Keratinocyte (primary cell): ENCODE measurements around the gene TBC1D10B. TPM values are rescaled to one million over a fixed set of nuclear protein-coding genes. Genes with fewer than 3 reads are reported as not detected.
A peak's percentile ranks its signal among the peaks of the same experiment; 100 is the strongest.

Experiments used
- DNase-seq: peaks from one replicate; pipeline ENCODE4 v3.0.0-alpha.2; 2011; ENCODE audit warnings: low read depth, missing footprints, low spot score
- FAIRE-seq: peaks from 2 replicates; lab custom pipeline; 2011; peaks lifted over from hg19 to GRCh38; lab: Jason Lieb, UNC
- H2AFZ ChIP-seq: 2 replicates; pipeline ENCODE4 v1.6.0; 2012; ENCODE audit warnings: low read length, control low read depth, inconsistent platforms; ENCODE audit not compliant: control insufficient read depth
- H3K27ac ChIP-seq: 2 replicates; pipeline ENCODE4 v1.5.1; 2011; ENCODE audit warnings: low read length; ENCODE audit not compliant: control insufficient read depth, insufficient read depth
- H3K27me3 ChIP-seq: 3 replicates; pipeline ENCODE4 v1.6.0; 2011; ENCODE audit warnings: low read length; ENCODE audit not compliant: control insufficient read depth, insufficient read depth; ENCODE audit errors: extremely low read depth
- H3K36me3 ChIP-seq, 2 experiments: 2 replicates in 1 of 2; 3 replicates in 1 of 2; pipeline ENCODE4 v1.5.1; 2011; ENCODE audit warnings: low read length in 2 of 2, mild to moderate bottlenecking in 1 of 2; ENCODE audit not compliant: control insufficient read depth in 2 of 2, insufficient read depth in 2 of 2; ENCODE audit errors: extremely low read depth in 1 of 2
- H3K4me1 ChIP-seq: 3 replicates; pipeline ENCODE4 v1.5.1; 2011; ENCODE audit warnings: low read length; ENCODE audit not compliant: control insufficient read depth, insufficient read depth; ENCODE audit errors: extremely low read depth
- H3K4me2 ChIP-seq: 3 replicates; pipeline ENCODE4 v1.6.0; 2011; ENCODE audit warnings: low read depth, low read length; ENCODE audit not compliant: control insufficient read depth, insufficient read depth; ENCODE audit errors: extremely low read depth
- H3K4me3 ChIP-seq, 3 experiments: fragments of 200-600 bp in 1 of 3; sonication (generic) in 1 of 3; 2 replicates in 2 of 3; 3 replicates in 1 of 3; pipeline ENCODE4 v1.5.1; 2011 to 2016; ENCODE audit warnings: low read length in 3 of 3, mild to moderate bottlenecking in 3 of 3, control low read depth in 2 of 3, inconsistent platforms in 1 of 3, low read depth in 1 of 3, mixed read lengths in 1 of 3, mixed run types in 1 of 3, moderate library complexity in 1 of 3; ENCODE audit not compliant: control insufficient read depth in 2 of 3, insufficient read depth in 2 of 3; ENCODE audit errors: extremely low read depth in 1 of 3
- H3K79me2 ChIP-seq: 2 replicates; pipeline ENCODE4 v1.6.0; 2012; ENCODE audit warnings: low read length; ENCODE audit not compliant: control insufficient read depth, insufficient read depth
- H3K9ac ChIP-seq: 3 replicates; pipeline ENCODE4 v1.6.0; 2011; ENCODE audit warnings: low read length; ENCODE audit not compliant: control insufficient read depth, insufficient read depth; ENCODE audit errors: extremely low read depth
- H3K9me1 ChIP-seq: 3 replicates; pipeline ENCODE4 v1.6.0; 2011; ENCODE audit warnings: low read length; ENCODE audit not compliant: control insufficient read depth, insufficient read depth; ENCODE audit errors: extremely low read depth
- H3K9me3 ChIP-seq: 2 replicates; pipeline ENCODE4 v1.5.1; 2012; ENCODE audit warnings: low read depth, low read length; ENCODE audit not compliant: control insufficient read depth
- H4K20me1 ChIP-seq: 3 replicates; pipeline ENCODE4 v1.6.0; 2011; ENCODE audit warnings: low read length; ENCODE audit not compliant: control insufficient read depth, insufficient read depth; ENCODE audit errors: extremely low read depth
- CTCF ChIP-seq, 3 experiments: IDR thresholded peaks in 1 of 3; conservative IDR thresholded peaks in 1 of 3; optimal IDR thresholded peaks in 1 of 3; 2 replicates in 2 of 3; 3 replicates in 1 of 3; pipeline versions ENCODE3 to v1.5.1; 2011; ENCODE audit warnings: low read length in 3 of 3, mild to moderate bottlenecking in 3 of 3, moderate library complexity in 2 of 3, control low read depth in 1 of 3, inconsistent platforms in 1 of 3; ENCODE audit not compliant: insufficient read depth in 2 of 3; ENCODE audit errors: extremely low read depth in 1 of 3
- EZH2 ChIP-seq: IDR thresholded peaks from one replicate; pipeline ENCODE4 v1.6.1; 2012; ENCODE audit warnings: inconsistent platforms, mild to moderate bottlenecking, low read length, moderate library complexity
- dilution Hi-C: fragments of 300-500 bp; cut with MboI; formaldehyde crosslinking; loops from one replicate; pipeline ENCODE4 v1.7.0; 2020; ENCODE audit warnings: low sequenced_read_pairs; ENCODE audit not compliant: extremely low pct_ligation_motif_present
- polyA plus RNA-seq, 5 experiments: library from polyadenylated mRNA; depleted of rRNA in 3 of 5; stranded (reverse) in 3 of 5; stranded (forward) in 1 of 5; unstranded in 1 of 5; fragments of >200 nt; gene quantifications; 1 replicate in 1 of 5; 2 replicates in 3 of 5; 3 replicates in 1 of 5; pipeline versions ENCODE4 v1.2.1 to v1.2.3, GENCODE V29; 2011 to 2012; ENCODE audit warnings: missing spikeins in 2 of 5, low read depth in 1 of 5, low replicate concordance in 1 of 5

Gene TBC1D10B
- polyA plus RNA-seq, 1 donor (not counting 4 experiments of a cell fraction or from before 2014, with no cell fraction given) = 8.6 TPM

GRCh38 chr16:30355954-30356308 lies 14.4 kb downstream of the TBC1D10B start:
- H3K4me1 ChIP-seq = peaks cover 16% of the 10 kb centered on the region
- dilution Hi-C loops = no loop called here
- peak overlapping the region; percentile 95 to 100 (median 99) for H3K4me3 ChIP-seq
- DNase-seq (no peak), FAIRE-seq (no peak)
- peaks cover 35 to 41% of the 10 kb centered on the region in 2 experiments for H3K36me3 ChIP-seq
- peak overlapping the region; percentile 96 for H3K27ac ChIP-seq
- no peaks in the 10 kb centered on the region for H3K9me3 ChIP-seq
- no peak overlapping the region for H2AFZ ChIP-seq
- H4K20me1 ChIP-seq = no peaks in the 10 kb centered on the region
- peak overlapping the region; percentile 95 for H3K9ac ChIP-seq
- H3K9me1 ChIP-seq = no peaks in the 10 kb centered on the region
- no peaks in the 10 kb centered on the region for H3K27me3 ChIP-seq
- H3K79me2 ChIP-seq = peaks cover 41% of the 10 kb centered on the region
- H3K4me2 ChIP-seq = peak overlapping the region; percentile 93
- TF ChIP-seq CTCF (optimal IDR thresholded peaks at IDR 0.05 in 1 of 3, IDR thresholded peaks at IDR 0.05 in 1 of 3, conservative IDR thresholded peaks at IDR 0.05 in 1 of 3; ENCODE audit: extremely low read depth in 1 of 3, insufficient read depth in 2 of 3, low read length in 3 of 3) = no peak
- TF ChIP-seq EZH2 = no peak

- peak; percentile 95 for FAIRE-seq
- H2AFZ ChIP-seq = peak within 1 kb of the TSS; percentile 93
- peak within 1 kb of the TSS; percentile 95 for H3K9ac ChIP-seq
- peaks cover 39 to 45% of the 10 kb centered on the region in 2 experiments for H3K36me3 ChIP-seq
- no peaks in the 10 kb centered on the region for H3K9me1 ChIP-seq
- peak within 1 kb of the TSS; percentile 96 for H3K27ac ChIP-seq
- no peaks in the 10 kb centered on the region for H3K9me3 ChIP-seq
- H3K4me2 ChIP-seq = peak within 1 kb of the TSS; percentile 93
- no peaks in the 10 kb centered on the region for H4K20me1 ChIP-seq
- dilution Hi-C loops = no loop called here
- peaks cover 16% of the 10 kb centered on the region for H3K4me1 ChIP-seq
- H3K4me3 ChIP-seq = peak within 1 kb of the TSS; percentile 95 to 100 (median 99)
- peak; percentile 95 for DNase-seq
- peaks cover 36% of the 10 kb centered on the region for H3K79me2 ChIP-seq
- no peaks in the 10 kb centered on the region for H3K27me3 ChIP-seq
- TF ChIP-seq CTCF (optimal IDR thresholded peaks at IDR 0.05 in 1 of 3, IDR thresholded peaks at IDR 0.05 in 1 of 3, conservative IDR thresholded peaks at IDR 0.05 in 1 of 3; ENCODE audit: extremely low read depth in 1 of 3, insufficient read depth in 2 of 3, low read length in 3 of 3) (no peak), EZH2 (no peak)
Observed at GRCh38 chr16:30355144-30355953, 14.9 kb downstream of the TBC1D10B start, which contains the start of gene CD2BP2. TSS of gene CD2BP2 (minus strand) at chr16:30355308. CDS start at chr16:30354681, 627 bp downstream.
